Aorta (tissue), 5 donors: ENCODE measurements around the gene BMPER. TPM values are rescaled to one million over a fixed set of nuclear protein-coding genes. Genes with fewer than 3 reads are reported as not detected.
A peak's percentile ranks its signal among the peaks of the same experiment; 100 is the strongest.

Experiments used
- ATAC-seq: fragments of 200-7000 bp; cut with Tn5 transposase; one replicate; pipeline ENCODE4 v1.9.1; 2022; ENCODE audit warnings: moderate library complexity; ENCODE audit not compliant: low FRiP score
- DNase-seq, 2 donors: peaks; one replicate each; pipeline ENCODE4 v3.0.0-alpha.2; 2020
- H3K27ac ChIP-seq, 2 donors: one replicate each; pipeline ENCODE4 v1.5.1; 2013; ENCODE audit warnings: low read length in 2 of 2, mild to moderate bottlenecking in 2 of 2, moderate library complexity in 2 of 2, control low read depth in 1 of 2, inconsistent platforms in 1 of 2, low read depth in 1 of 2
- H3K27me3 ChIP-seq, 2 donors: one replicate each; pipeline ENCODE4 v1.6.1; 2013; ENCODE audit warnings: control low read depth in 1 of 2, low read length in 1 of 2, mild to moderate bottlenecking in 1 of 2, moderate library complexity in 1 of 2; ENCODE audit not compliant: insufficient read depth in 2 of 2, control insufficient read depth in 1 of 2
- H3K36me3 ChIP-seq, 2 donors: one replicate each; pipeline ENCODE4 v1.6.1; 2013; ENCODE audit warnings: control low read depth in 1 of 2, low read length in 1 of 2, mild to moderate bottlenecking in 1 of 2; ENCODE audit not compliant: insufficient read depth in 2 of 2, control insufficient read depth in 1 of 2
- H3K4me1 ChIP-seq, 2 donors: one replicate each; pipeline ENCODE4 v1.6.1; 2013; ENCODE audit warnings: low read length in 2 of 2, control low read depth in 1 of 2, mild to moderate bottlenecking in 1 of 2, moderate library complexity in 1 of 2; ENCODE audit not compliant: insufficient read depth in 2 of 2, control insufficient read depth in 1 of 2
- H3K4me3 ChIP-seq, 2 donors: one replicate each; pipeline ENCODE4 v1.5.1; 2013; ENCODE audit warnings: low read length in 2 of 2, control low read depth in 1 of 2, mild to moderate bottlenecking in 1 of 2
- H3K9me3 ChIP-seq: one replicate; pipeline ENCODE4 v1.6.1; 2013; ENCODE audit warnings: mild to moderate bottlenecking, low read length; ENCODE audit not compliant: control insufficient read depth
- WGBS, 2 donors: extraction: QIAGEN DNeasy Blood & Tissue Kit; methylation state at CpG; one replicate each; pipeline ENCODE4 v1.1.7; 2013; 5-methylcytosine and 5-hydroxymethylcytosine counted together
- intact Hi-C, 2 donors: fragments of 100-400 bp; cut with DNase I; formaldehyde crosslinking; loops; one replicate each; pipeline versions ENCODE4 v1.14.2 to v1.15.0; 2022
- polyA plus RNA-seq, 2 donors: library from polyadenylated mRNA; stranded (reverse); fragments of 200-250 nt; gene quantifications; one replicate each; pipeline ENCODE4 v1.2.3, GENCODE V29; 2013
- total RNA-seq, 2 donors: library from RNA; stranded (reverse); fragmentation: NEBNext Ultra II Directional; extraction: Animal tissue kit (Norgen Biotek cat#: 25700); gene quantifications; one replicate each; pipeline ENCODE4 v1.2.1, GENCODE V29; 2021
- donor health status: healthy with polysubstance abuse.
- donor health status: Bipolar disorder and iron deficiency.
- donor health status: DM: no; HTN: no; CAD: no.
- donor health status: DM: no; HTN: no; CAD: no.
- donor health status: DM: yes; HTN: yes; CAD: no.

BMPER gene
- total and polyA plus RNA-seq, 4 donors: 0.88 to 14.0 (median 1.7) TPM

- Histone ChIP-seq H3K9me3 (peaks cover 3% of the 10 kb centered on the region), H3K36me3 (no peaks in the 10 kb centered on the region), H3K4me1 (no peaks in the 10 kb centered on the region), H3K27me3 (no peaks in the 10 kb centered on the region), H3K27ac (no peak overlapping the region), H3K4me3 (no peak overlapping the region)
- WGBS, 2 donors: 88 to 89% methylated on average over 7 of the region's 7 CpGs
- DNase-seq (no peak), ATAC-seq (no peak)
- intact Hi-C loops: no loop called here
Observed at GRCh38 chr7:34044734-34045353, 139.5 kb downstream of the BMPER start.

DNA sequence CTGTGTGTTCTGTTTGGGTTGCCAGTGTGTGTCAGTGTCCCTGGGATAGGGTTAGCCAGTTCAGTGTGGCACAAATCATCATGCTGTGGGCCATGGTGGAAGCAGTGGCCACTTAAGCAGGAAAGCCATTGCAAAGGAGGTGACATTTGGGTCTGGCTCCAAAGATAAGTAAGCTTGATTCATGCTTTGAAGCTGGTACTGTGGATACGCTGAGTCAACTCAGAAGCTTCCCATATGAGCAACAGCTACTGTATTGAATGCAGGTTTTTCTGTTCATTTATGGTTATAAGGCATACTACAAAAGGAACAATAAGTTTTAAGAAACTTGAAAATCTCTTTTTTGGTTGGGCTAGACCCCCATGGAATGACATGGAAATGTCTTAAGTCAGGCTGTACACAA, 143.1 kb downstream of the BMPER start:
- ATAC-seq: no peak
- intact Hi-C loops: no loop called here

GRCh38 chr7:34054075-34054474, 148.7 kb downstream of the BMPER start:
- Histone ChIP-seq H3K27ac (no peak overlapping the region), H3K4me3 (no peak overlapping the region), H3K27me3 (no peaks in the 10 kb centered on the region), H3K9me3 (no peaks in the 10 kb centered on the region), H3K36me3 (no peaks in the 10 kb centered on the region), H3K4me1 (no peaks in the 10 kb centered on the region)
- WGBS, 2 donors: 87% methylated on average over 3 of the region's 3 CpGs
- DNase-seq (no peak), ATAC-seq (no peak)
- intact Hi-C loops: no loop called here

More for the DNA sequence above, 143.1 kb downstream of the BMPER start:
- Histone ChIP-seq H3K9me3 (no peaks in the 10 kb centered on the region), H3K36me3 (no peaks in the 10 kb centered on the region), H3K4me3 (no peak overlapping the region), H3K27ac (no peak overlapping the region), H3K27me3 (no peaks in the 10 kb centered on the region), H3K4me1 (no peaks in the 10 kb centered on the region)
- 37 to 95% methylated on average over 1 of the region's 1 CpG for WGBS, 2 donors
- no peak for DNase-seq

DNA sequence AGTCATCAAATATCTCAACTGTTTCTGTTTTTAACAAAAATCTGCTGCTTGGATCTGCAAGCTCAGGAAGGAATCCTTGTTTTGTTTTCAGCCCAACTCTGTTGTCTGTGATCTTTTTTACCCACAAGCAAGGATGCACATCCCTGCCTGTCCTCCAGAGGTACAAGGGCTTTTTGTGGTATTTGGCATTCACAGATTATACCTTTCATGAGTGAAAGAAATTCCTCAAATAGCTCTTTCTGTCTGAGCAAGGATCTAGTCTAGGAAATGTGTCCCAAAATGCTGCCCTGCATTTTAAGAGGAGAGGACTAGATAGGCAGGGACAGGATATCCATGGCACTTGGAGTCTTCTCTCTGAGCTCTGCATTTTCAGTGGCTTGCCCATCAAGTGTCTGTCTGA, 151.8 kb downstream of the BMPER start:
- no peaks in the 10 kb centered on the region for H3K9me3 ChIP-seq
- no peaks in the 10 kb centered on the region for H3K27me3 ChIP-seq
- no peak overlapping the region for H3K27ac ChIP-seq
- intact Hi-C loops: no loop called here
- no peaks in the 10 kb centered on the region for H3K36me3 ChIP-seq
- H3K4me3 ChIP-seq: no peak overlapping the region
- DNase-seq (no peak), ATAC-seq (no peak)
- no peaks in the 10 kb centered on the region for H3K4me1 ChIP-seq

GRCh38 chr7:34057956-34058355, 152.6 kb downstream of the BMPER start:
- WGBS, 2 donors: 84 to 87% methylated on average over 5 of the region's 5 CpGs
- no peak overlapping the region for H3K27ac ChIP-seq
- no peaks in the 10 kb centered on the region for H3K9me3 ChIP-seq
- H3K4me3 ChIP-seq: no peak overlapping the region
- H3K36me3 ChIP-seq: no peaks in the 10 kb centered on the region
- ATAC-seq (no peak), DNase-seq (no peak)
- intact Hi-C loops: no loop called here
- no peaks in the 10 kb centered on the region for H3K27me3 ChIP-seq
- H3K4me1 ChIP-seq: no peaks in the 10 kb centered on the region

DNA sequence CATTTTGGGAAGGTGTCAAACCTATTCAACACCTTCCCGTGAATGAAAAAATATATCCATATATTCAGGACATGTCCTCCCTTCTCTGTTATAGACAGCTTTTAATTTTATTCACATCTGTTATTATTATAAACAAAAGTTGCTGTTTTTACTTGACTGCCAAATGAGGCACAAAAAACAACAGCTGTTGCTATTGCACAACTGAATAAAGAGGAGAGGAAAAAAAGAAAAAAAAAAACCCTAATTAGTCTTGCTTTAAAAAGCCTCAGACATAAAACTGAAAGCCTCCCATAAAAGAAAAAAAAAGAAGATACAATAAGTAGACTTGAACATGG, 153.4 kb downstream of the BMPER start:
- Histone ChIP-seq H3K4me1 (no peaks in the 10 kb centered on the region), H3K27ac (no peak overlapping the region), H3K27me3 (no peaks in the 10 kb centered on the region), H3K4me3 (no peak overlapping the region), H3K36me3 (no peaks in the 10 kb centered on the region), H3K9me3 (no peaks in the 10 kb centered on the region)
- DNase-seq (no peak), ATAC-seq (no peak)
- intact Hi-C loops: no loop called here
- 61 to 73% methylated on average over 1 of the region's 1 CpG for WGBS, 2 donors

DNA sequence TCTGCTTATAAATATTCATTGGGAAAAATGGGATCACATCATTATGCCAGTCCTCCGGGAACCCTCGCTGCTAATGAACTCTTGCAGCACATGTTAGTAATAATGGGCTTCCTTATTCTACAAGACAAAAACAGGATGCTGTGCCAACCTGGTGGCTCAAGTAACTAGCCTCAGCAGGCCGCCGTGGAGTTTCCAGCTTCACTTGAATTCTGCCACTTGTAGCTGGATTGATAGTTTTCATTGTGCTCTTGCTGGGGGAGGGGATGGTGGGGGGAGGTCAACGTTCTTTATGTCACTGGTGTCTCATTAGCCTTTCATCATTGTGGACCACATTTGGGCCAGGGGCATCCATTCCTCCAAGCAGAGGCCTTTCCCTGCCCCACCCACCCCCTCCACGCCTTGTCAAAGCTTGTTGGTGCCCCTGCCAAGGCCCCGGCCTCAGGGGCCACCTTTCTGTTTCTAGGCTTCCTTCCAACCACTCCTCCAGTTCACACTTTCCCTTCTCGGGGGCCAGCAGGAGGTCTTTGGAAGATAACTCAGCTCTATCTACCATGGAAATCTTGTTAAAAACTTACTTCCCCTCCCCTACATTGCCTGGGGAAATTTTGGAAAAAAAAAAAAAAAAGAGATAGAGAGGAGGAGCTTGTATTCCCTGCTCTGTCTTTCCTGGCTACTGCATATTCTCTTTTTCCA, 153.9 kb downstream of the BMPER start:
- Histone ChIP-seq H3K4me1 (no peaks in the 10 kb centered on the region), H3K4me3 (no peak overlapping the region), H3K36me3 (no peaks in the 10 kb centered on the region), H3K27me3 (no peaks in the 10 kb centered on the region), H3K27ac (no peak overlapping the region), H3K9me3 (no peaks in the 10 kb centered on the region)
- 49 to 63% methylated on average over 8 of the region's 8 CpGs for WGBS, 2 donors
- ATAC-seq (no peak), DNase-seq (no peak)
- intact Hi-C loops: no loop called here

GRCh38 chr7:34060196-34060947, 155.0 kb downstream of the BMPER start:
- no peaks in the 10 kb centered on the region for H3K4me1 ChIP-seq
- DNase-seq: no peak
- ATAC-seq: peak; percentile 19
- H3K9me3 ChIP-seq: no peaks in the 10 kb centered on the region
- no peak overlapping the region for H3K27ac ChIP-seq
- H3K4me3 ChIP-seq: no peak overlapping the region
- 75 to 78% methylated on average over 4 of the region's 4 CpGs for WGBS, 2 donors
- H3K27me3 ChIP-seq: no peaks in the 10 kb centered on the region
- H3K36me3 ChIP-seq: no peaks in the 10 kb centered on the region
- intact Hi-C loops: no loop called here

GRCh38 chr7:34061149-34061548, 155.8 kb downstream of the BMPER start:
- 78 to 81% methylated on average over 2 of the region's 2 CpGs for WGBS, 2 donors
- intact Hi-C loops: no loop called here
- Histone ChIP-seq H3K9me3 (no peaks in the 10 kb centered on the region), H3K4me3 (no peak overlapping the region), H3K36me3 (no peaks in the 10 kb centered on the region), H3K27me3 (no peaks in the 10 kb centered on the region), H3K4me1 (no peaks in the 10 kb centered on the region), H3K27ac (no peak overlapping the region)
- DNase-seq (no peak), ATAC-seq (no peak)
